Lower lobe of right lung (tissue), 2 donors: ENCODE measurements around the gene TMEM132C. TPM values are rescaled to one million over a fixed set of nuclear protein-coding genes. Genes with fewer than 3 reads are reported as not detected.
A peak's percentile ranks its signal among the peaks of the same experiment; 100 is the strongest.

Experiments
- ATAC-seq, 2 donors: fragments of 200-7000 bp; cut with Tn5 transposase; one replicate each; pipeline ENCODE4 v1.9.1; 2020 to 2022; ENCODE audit warnings: mild to moderate bottlenecking in 2 of 2, moderate library complexity in 2 of 2
- DNase-seq: peaks from one replicate; pipeline ENCODE4 v3.0.0-alpha.2; 2020
- H3K27ac ChIP-seq: fragments of 200-600 bp; one replicate; pipeline ENCODE4 v1.8.0; 2022
- H3K27me3 ChIP-seq: fragments of 200-600 bp; one replicate; pipeline ENCODE4 v1.8.0; 2022; ENCODE audit warnings: low read depth
- H3K36me3 ChIP-seq: fragments of 200-600 bp; one replicate; pipeline ENCODE4 v1.8.0; 2022; ENCODE audit warnings: mild to moderate bottlenecking
- H3K4me1 ChIP-seq: fragments of 200-600 bp; one replicate; pipeline ENCODE4 v1.8.0; 2022
- H3K4me3 ChIP-seq: fragments of 200-600 bp; one replicate; pipeline ENCODE4 v1.8.0; 2022; ENCODE audit warnings: mild to moderate bottlenecking
- H3K9me3 ChIP-seq: fragments of 200-600 bp; one replicate; pipeline ENCODE4 v1.8.0; 2022
- intact Hi-C: fragments of 100-400 bp; cut with DNase I; formaldehyde crosslinking; loops from one replicate; pipeline ENCODE4 v1.11.0; 2022
- total RNA-seq: library from RNA; stranded (reverse); fragmentation: NEBNext Ultra II Directional; extraction: Animal tissue kit (Norgen Biotek cat#: 25700); gene quantifications from one replicate; pipeline ENCODE4 v1.2.1, GENCODE V29; 2021
- TF ChIP-seq, protein P1 (sequence below): fragments of 200-600 bp; IDR thresholded peaks from one replicate; pipeline ENCODE4 v1.8.0; 2022; ENCODE audit warnings: antibody characterized with exemption, mild to moderate bottlenecking
- donor health status: DM: no; HTN: yes; CAD: no; lungs with severe emphysema.

Gene TMEM132C
- total RNA-seq, 1 donor from 2014 or later, result 1.6 TPM

DNA sequence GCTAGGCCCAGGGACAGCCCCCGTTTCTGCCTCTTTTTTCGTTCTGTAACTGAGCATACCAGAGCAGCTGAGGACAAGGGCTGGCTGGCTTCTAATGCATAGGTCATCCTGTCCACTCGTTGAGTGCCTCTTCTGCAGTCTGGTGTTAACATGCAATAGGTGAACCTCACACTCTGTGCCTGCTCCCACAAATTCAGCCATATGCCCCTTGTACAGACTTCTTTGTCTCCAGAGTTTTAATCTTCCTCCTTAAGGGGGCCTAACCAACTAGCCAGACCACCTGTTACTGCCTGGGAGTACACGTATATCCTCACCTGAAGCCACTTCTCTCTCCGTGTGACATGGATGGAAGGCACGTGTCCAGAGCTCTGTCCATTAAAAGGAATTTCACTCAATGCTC is 445.7 kb downstream of the TMEM132C start:
- Histone ChIP-seq H3K4me1 (no peaks in the 10 kb centered on the region), H3K4me3 (no peak overlapping the region), H3K27me3 (no peaks in the 10 kb centered on the region), H3K36me3 (no peaks in the 10 kb centered on the region), H3K9me3 (no peaks in the 10 kb centered on the region), H3K27ac (no peak overlapping the region)
- DNase-seq (no peak), ATAC-seq (no peak)
- TF ChIP-seq, protein P1, sequence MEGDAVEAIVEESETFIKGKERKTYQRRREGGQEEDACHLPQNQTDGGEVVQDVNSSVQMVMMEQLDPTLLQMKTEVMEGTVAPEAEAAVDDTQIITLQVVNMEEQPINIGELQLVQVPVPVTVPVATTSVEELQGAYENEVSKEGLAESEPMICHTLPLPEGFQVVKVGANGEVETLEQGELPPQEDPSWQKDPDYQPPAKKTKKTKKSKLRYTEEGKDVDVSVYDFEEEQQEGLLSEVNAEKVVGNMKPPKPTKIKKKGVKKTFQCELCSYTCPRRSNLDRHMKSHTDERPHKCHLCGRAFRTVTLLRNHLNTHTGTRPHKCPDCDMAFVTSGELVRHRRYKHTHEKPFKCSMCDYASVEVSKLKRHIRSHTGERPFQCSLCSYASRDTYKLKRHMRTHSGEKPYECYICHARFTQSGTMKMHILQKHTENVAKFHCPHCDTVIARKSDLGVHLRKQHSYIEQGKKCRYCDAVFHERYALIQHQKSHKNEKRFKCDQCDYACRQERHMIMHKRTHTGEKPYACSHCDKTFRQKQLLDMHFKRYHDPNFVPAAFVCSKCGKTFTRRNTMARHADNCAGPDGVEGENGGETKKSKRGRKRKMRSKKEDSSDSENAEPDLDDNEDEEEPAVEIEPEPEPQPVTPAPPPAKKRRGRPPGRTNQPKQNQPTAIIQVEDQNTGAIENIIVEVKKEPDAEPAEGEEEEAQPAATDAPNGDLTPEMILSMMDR, result no peak
- intact Hi-C loops, result no loop called here

DNA sequence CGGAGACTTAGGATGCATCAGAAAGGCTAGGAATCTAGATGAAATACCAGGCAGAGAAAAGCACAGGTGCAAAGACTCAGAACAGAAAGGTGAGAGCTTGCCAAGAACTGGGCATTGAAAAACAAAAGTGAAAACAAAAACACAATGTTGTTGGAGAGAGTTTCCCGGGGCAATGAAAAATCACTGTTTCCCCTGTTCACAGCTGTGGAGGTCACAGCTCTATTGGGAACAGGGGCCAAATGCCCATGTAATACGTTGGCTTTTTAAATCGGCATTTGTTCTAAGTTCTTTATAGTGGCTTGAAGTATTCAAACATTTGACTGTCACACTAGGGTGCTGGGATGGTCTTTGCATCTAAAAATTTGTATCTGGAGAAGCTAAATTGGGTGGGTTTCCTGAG is 448.5 kb downstream of the TMEM132C start:
- TF ChIP-seq, protein P1, result no peak
- Histone ChIP-seq H3K36me3 (no peaks in the 10 kb centered on the region), H3K9me3 (no peaks in the 10 kb centered on the region), H3K27me3 (no peaks in the 10 kb centered on the region), H3K27ac (no peak overlapping the region), H3K4me3 (no peak overlapping the region), H3K4me1 (no peaks in the 10 kb centered on the region)
- DNase-seq (no peak), ATAC-seq (no peak)
- intact Hi-C loops, result no loop called here

DNA sequence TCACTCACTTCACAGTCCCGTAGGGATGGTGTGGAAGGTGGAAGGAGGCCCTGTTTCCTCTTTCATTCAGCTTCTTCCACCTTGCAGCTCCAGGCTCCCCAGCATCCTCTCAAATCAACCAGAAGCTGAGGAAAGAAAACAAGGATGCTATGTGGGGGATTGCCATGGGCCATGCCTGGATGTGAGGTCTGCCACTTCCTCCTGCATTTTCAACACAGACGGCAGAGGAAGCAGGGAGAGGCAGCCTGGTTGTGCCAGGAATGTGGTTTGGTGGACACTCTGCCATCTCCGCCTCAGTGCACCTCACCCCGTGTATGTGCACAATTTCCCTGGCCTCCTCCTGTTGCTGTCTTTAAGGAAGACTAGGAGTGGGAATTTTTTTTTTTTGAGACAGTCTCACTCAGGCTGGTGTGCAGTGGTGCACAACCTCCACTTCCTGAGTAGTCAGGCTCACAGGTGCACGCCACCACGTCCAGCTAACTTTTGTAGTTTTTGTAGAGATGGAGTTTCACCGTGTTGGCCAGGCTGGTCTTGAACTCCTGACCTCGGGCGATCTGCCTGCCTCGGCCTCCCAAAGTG is 457.6 kb downstream of the TMEM132C start:
- H3K36me3 ChIP-seq, result no peaks in the 10 kb centered on the region
- intact Hi-C loops, result no loop called here
- no peak for DNase-seq
- ATAC-seq, result no peak
- peaks cover 4% of the 10 kb centered on the region for H3K27me3 ChIP-seq
- no peaks in the 10 kb centered on the region for H3K9me3 ChIP-seq
- no peak overlapping the region for H3K27ac ChIP-seq
- TF ChIP-seq, protein P1, result no peak
- no peaks in the 10 kb centered on the region for H3K4me1 ChIP-seq
- no peak overlapping the region for H3K4me3 ChIP-seq

DNA sequence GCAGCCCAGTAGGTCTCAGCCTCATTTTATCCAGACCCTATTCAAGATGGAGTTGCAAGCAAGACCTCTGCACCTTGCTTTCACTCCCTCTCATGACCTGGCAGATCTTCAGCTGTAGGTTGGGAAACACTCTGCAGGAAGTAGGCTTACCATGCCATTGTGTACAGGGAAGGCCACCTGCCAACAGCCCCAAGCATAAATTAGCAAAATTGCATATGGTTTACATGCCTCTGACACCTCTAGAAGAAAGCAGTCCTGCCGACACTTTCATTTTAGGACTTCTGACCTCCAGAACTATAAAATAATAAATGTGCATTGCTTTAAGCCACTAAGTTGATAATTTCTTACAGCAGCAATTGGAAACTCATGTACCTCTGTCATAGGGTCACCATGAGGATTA is 459.9 kb downstream of the TMEM132C start:
- Histone ChIP-seq H3K4me1 (no peaks in the 10 kb centered on the region), H3K36me3 (no peaks in the 10 kb centered on the region), H3K9me3 (no peaks in the 10 kb centered on the region), H3K27me3 (peaks cover 4% of the 10 kb centered on the region), H3K27ac (no peak overlapping the region), H3K4me3 (no peak overlapping the region)
- intact Hi-C loops, result no loop called here
- ATAC-seq (no peak), DNase-seq (no peak)
- TF ChIP-seq, protein P1, result no peak

DNA sequence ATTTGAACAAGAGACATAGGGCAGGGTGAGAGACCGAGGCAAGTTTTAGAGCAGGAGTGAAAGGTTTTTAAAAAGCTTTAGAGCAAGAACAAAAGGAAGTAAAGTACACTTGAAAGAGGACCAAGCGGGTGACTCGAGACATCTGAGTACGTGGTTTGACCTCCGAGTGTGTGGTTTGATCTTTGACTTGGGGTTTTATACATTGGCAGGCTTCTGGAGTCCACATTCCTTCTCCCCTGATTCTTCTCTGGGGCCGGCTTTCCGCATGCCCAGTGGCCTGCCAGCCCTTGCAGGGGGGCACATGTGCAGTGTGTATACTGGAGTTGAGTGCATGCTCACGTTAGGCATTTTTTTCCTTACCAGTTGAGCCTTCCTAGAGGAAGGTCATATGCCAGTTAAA is 460.5 kb downstream of the TMEM132C start:
- H3K4me1 ChIP-seq, result no peaks in the 10 kb centered on the region
- DNase-seq, result no peak
- TF ChIP-seq, protein P1, result no peak
- H3K9me3 ChIP-seq, result no peaks in the 10 kb centered on the region
- H3K36me3 ChIP-seq, result no peaks in the 10 kb centered on the region
- ATAC-seq, result peak in 1 of 2 donors; percentile 39
- H3K27me3 ChIP-seq, result peaks cover 4% of the 10 kb centered on the region
- H3K27ac ChIP-seq, result no peak overlapping the region
- intact Hi-C loops, result no loop called here
- no peak overlapping the region for H3K4me3 ChIP-seq

DNA sequence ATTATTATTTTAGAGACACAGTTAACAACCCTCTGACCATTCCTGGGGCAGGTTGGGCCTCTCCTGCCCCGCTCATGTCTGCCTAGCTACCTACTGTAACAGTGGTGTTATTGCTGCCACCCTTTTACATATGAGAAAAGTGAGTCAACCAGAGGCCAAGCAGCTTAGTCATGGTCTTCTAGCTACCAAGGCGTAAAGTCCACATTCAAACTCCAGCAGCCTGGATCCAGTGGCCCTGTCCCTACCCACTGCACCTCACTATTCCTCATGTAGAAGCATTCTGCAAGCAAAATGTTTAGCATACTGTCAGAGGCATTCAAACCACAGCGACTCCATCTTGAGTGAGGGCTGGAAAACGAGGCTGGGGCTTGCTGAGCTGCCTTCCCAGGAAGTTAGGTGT is 461.0 kb downstream of the TMEM132C start:
- H3K27me3 ChIP-seq, result peaks cover 4% of the 10 kb centered on the region
- H3K27ac ChIP-seq, result no peak overlapping the region
- DNase-seq (no peak), ATAC-seq (no peak)
- no peaks in the 10 kb centered on the region for H3K36me3 ChIP-seq
- no peak overlapping the region for H3K4me3 ChIP-seq
- no peaks in the 10 kb centered on the region for H3K4me1 ChIP-seq
- TF ChIP-seq, protein P1, result no peak
- no peaks in the 10 kb centered on the region for H3K9me3 ChIP-seq
- intact Hi-C loops, result no loop called here
